SK-N-SH treated with all-trans-retinoic acid at 6 μM for 48 hours (cell line): ENCODE measurements around the gene DLAT.

ENCODE experiments used
- PPARA ChIP-seq: fragments of 250-450 bp; sonication (Bioruptor Pico); IDR thresholded peaks from 2 replicates; pipeline ENCODE4 v1.5.0; 2020; ENCODE audit warnings: mild to moderate bottlenecking, borderline replicate concordance
- ZFP30 ChIP-seq: fragments of 450-650 bp; formaldehyde crosslinking; IDR thresholded peaks from 2 replicates; pipeline ENCODE4 v1.5.0; 2022; ENCODE audit warnings: mild to moderate bottlenecking, moderate library complexity

GRCh38 chr11:111992206-111992855 is 32.9 kb upstream of the DLAT start:
- TF ChIP-seq ZFP30 (no peak), PPARA (CRISPR knock-in tag) (no peak)
